ENCODE results near the gene ABCD3. TPM values are rescaled to one million over a fixed set of nuclear protein-coding genes. Genes with fewer than 3 reads are reported as not detected.
"Not testable (repeated sequence)": the region's sequence is repeated elsewhere in the genome, so short reads cannot be mapped to it uniquely, and the experiment has no call there.

ABCD3 gene
- total RNA-seq (10 to 100 TPM; 29.3 to 94.2 (median 62.1) TPM), polyA plus RNA-seq (10 to 100 TPM; 16.2 to 65.0 TPM)
- long read RNA-seq, donor 1, transcript ABCD3-202 (23 exons, 3,538 nt): major isoform, 53 of 116 reads
- long read RNA-seq, donor 1, partial matches to known transcripts: 6 of 116 reads
- long read RNA-seq, donor 1, other reads (novel, unspliced or antisense): 57 of 116 reads
- long read RNA-seq, donor 2, full-length matches to known transcripts: 57 of 116 reads
- long read RNA-seq, donor 2, partial matches to known transcripts: 2 of 116 reads
- long read RNA-seq, donor 2, other reads (novel, unspliced or antisense): 57 of 116 reads
- long read RNA-seq, donor 3, full-length matches to known transcripts: 57 of 115 reads
- long read RNA-seq, donor 3, partial matches to known transcripts: 9 of 115 reads
- long read RNA-seq, donor 3, other reads (novel, unspliced or antisense): 49 of 115 reads

- Histone ChIP-seq H3K27me3 (no peaks in the 10 kb centered on the region), H3K4me1 (peaks cover 0 to 49% (median 30%) of the 10 kb centered on the region in 12 donors), H3K36me3 (no peaks in the 10 kb centered on the region), H3K9me3 (no peaks in the 10 kb centered on the region), H3K27ac (peak within 1 kb of the TSS; percentile 81 to 97 (median 94)), H3K4me3 (peak within 1 kb of the TSS; percentile 63 to 99 (median 86))
- peak; percentile 98 to 99 (median 99) for DNase-seq
- peak; percentile 92 to 98 (median 96) for ATAC-seq
- WGBS, 4 donors: 0% methylated on average over 16 to 84 of the region's 84 CpGs
- TF ChIP-seq POLR2A (IDR thresholded peaks at IDR 0.05): peak in 1 of 2 donors; percentile 94
- TF ChIP-seq, protein P1, sequence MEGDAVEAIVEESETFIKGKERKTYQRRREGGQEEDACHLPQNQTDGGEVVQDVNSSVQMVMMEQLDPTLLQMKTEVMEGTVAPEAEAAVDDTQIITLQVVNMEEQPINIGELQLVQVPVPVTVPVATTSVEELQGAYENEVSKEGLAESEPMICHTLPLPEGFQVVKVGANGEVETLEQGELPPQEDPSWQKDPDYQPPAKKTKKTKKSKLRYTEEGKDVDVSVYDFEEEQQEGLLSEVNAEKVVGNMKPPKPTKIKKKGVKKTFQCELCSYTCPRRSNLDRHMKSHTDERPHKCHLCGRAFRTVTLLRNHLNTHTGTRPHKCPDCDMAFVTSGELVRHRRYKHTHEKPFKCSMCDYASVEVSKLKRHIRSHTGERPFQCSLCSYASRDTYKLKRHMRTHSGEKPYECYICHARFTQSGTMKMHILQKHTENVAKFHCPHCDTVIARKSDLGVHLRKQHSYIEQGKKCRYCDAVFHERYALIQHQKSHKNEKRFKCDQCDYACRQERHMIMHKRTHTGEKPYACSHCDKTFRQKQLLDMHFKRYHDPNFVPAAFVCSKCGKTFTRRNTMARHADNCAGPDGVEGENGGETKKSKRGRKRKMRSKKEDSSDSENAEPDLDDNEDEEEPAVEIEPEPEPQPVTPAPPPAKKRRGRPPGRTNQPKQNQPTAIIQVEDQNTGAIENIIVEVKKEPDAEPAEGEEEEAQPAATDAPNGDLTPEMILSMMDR (IDR thresholded peaks at IDR 0.05): no peak
- intact Hi-C loops (cut with DNase I): loop anchor here in 3 of 10 donors (5.0 to 10.0 kb wide), 3 partner anchors 44 to 814 kb away; partner anchors contain the start of genes ARHGAP29 (in 1 of the 3) and RWDD3 (in 1 of the 3)
Observed at GRCh38 chr1:94417978-94418663, at the start of gene ABCD3. ABCD3 (plus strand) TSS chr1:94418389; CDS start chr1:94418479, 90 bp downstream.

DNA sequence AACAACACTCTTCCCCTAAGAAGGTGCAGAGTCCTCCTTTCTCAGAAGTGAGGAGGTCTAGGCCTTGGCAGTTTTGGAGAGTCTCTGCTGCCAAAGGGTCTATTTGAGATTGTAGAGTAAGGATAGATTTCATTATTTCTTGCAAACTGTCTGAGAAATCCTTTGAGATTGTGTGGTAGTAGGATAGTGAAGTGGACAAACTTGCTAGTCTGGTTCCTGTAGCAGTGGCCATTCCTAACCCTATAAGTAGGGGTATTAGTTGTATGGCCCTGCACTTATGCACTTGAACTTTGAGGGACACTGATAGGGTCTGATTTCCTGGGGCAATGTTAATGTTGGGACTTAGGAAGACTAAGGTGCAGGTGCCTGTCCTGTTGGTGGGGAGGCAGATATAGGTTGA lies 45.4 kb upstream of the ABCD3 start:
- H3K4me3 ChIP-seq; DNase-seq; H3K4me1 ChIP-seq; intact Hi-C loops (cut with DNase I); H3K27me3 ChIP-seq; H3K27ac ChIP-seq; ATAC-seq; H3K36me3 ChIP-seq: not testable (repeated sequence)
- peaks cover 0 to 14% (median 3%) of the 10 kb centered on the region in 12 donors for H3K9me3 ChIP-seq

DNA sequence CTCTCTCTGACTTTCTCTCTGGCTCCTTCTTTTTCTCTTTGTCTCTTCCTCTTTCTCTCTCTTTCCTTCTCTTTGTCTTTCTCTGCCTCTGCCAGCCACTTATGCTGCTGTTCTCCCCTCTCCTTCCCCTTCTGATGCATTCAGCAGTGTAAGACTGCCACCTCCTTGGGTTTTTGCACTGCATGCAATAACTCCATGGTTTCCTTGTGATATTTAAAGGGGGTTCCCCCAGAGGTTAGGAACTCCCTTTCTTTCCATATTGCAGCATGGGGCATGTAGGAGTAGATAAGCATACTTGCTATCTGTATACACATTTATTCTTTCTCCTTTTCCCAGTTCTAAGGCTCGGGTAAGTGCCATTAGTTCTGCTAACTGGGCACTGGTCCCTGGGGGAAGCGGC lies 44.9 kb upstream of the ABCD3 start:
- H3K4me3 ChIP-seq; H3K27ac ChIP-seq; ATAC-seq; intact Hi-C loops (cut with DNase I); H3K27me3 ChIP-seq; H3K36me3 ChIP-seq; H3K4me1 ChIP-seq; DNase-seq: not testable (repeated sequence)
- WGBS, 4 donors: 40 to 90% (median 64%) methylated on average over 2 of the region's 2 CpGs
- H3K9me3 ChIP-seq: peaks cover 0 to 19% (median 3%) of the 10 kb centered on the region in 12 donors

GRCh38 chr1:94375666-94376065 lies 42.5 kb upstream of the ABCD3 start:
- H3K36me3 ChIP-seq; intact Hi-C loops (cut with DNase I); H3K27ac ChIP-seq; DNase-seq; H3K27me3 ChIP-seq; H3K4me1 ChIP-seq; H3K4me3 ChIP-seq; ATAC-seq: not testable (repeated sequence)
- H3K9me3 ChIP-seq: peaks cover 0 to 12% (median 0%) of the 10 kb centered on the region in 12 donors
- 88 to 91% (median 89%) methylated on average over 7 of the region's 7 CpGs for WGBS, 4 donors

- H3K4me1 ChIP-seq; H3K27ac ChIP-seq; intact Hi-C loops (cut with DNase I); DNase-seq; H3K36me3 ChIP-seq; H3K4me3 ChIP-seq; H3K9me3 ChIP-seq; H3K27me3 ChIP-seq; ATAC-seq: not testable (repeated sequence)
- WGBS, 4 donors: 65 to 73% (median 68%) methylated on average over 2 of the region's 2 CpGs
Observed at GRCh38 chr1:94378493-94378892, 39.7 kb upstream of the ABCD3 start.

DNA sequence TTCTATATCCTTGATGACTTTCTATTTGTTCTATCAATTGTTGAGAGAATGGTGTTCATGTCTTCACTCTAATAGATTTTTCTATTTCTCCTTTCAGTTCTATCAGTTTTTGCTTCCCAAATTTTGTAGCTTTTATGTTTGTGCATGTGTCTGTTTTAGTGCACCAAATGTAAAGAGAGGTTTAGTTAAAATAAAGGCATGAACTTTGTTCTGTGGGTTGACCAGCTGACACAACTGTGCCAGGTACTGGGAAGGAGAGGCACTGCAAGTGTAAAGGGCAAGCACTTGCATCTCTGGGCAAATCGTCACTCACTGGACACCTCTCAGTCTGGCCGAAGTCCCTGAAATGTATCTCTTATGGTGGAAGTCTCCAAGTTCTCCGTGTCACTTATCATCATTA lies 38.6 kb upstream of the ABCD3 start:
- WGBS, 4 donors: 40 to 59% (median 48%) methylated on average over 3 of the region's 3 CpGs
- intact Hi-C loops (cut with DNase I): no loop called here
- Histone ChIP-seq H3K4me1 (peaks cover 0 to 10% (median 0%) of the 10 kb centered on the region in 12 donors), H3K36me3 (no peaks in the 10 kb centered on the region), H3K27me3 (no peaks in the 10 kb centered on the region), H3K9me3 (peaks cover 0 to 8% (median 0%) of the 10 kb centered on the region in 12 donors), H3K27ac (no peak overlapping the region), H3K4me3 (no peak overlapping the region)
- ATAC-seq (peak; percentile 58 to 92 (median 78)), DNase-seq (peak in 3 of 5 donors; percentile 43 to 64 (median 57))
- TF ChIP-seq POLR2A (IDR thresholded peaks at IDR 0.05): no peak
- TF ChIP-seq, protein P1 (IDR thresholded peaks at IDR 0.05): no peak

All from heart left ventricle (tissue), 16 donors.